ENCODE measurements around the gene GINM1. TPM values are rescaled to one million over a fixed set of nuclear protein-coding genes. Genes with fewer than 3 reads are reported as not detected.

Gene GINM1
- 10 to 100 TPM; 13.6 to 42.4 (median 37.7) TPM for total RNA-seq

GRCh38 chr6:149565527-149566409, at the start of gene GINM1:
GINM1 (plus strand) TSS chr6:149566375; CDS start chr6:149566415, 40 bp downstream.
- ATAC-seq (ENCODE audit: low FRiP score in 2 of 2) (peak; percentile 97 to 98), DNase-seq (peak; percentile 92 to 100)
- Histone ChIP-seq H3K4me1 (peaks cover 9 to 22% (median 16%) of the 10 kb centered on the region in 4 donors), H3K36me3 (no peaks in the 10 kb centered on the region), H3K27ac (peak within 1 kb of the TSS; percentile 94 to 97 (median 95)), H3K9me3 (no peaks in the 10 kb centered on the region), H3K4me3 (peak within 1 kb of the TSS; percentile 83 to 99 (median 98)), H3K27me3 (no peaks in the 10 kb centered on the region)
- TF ChIP-seq POLR2AphosphoS5 (IDR thresholded peaks at IDR 0.05), result no peak
- peak; percentile 40 to 67 (median 54) for TF ChIP-seq CTCF (IDR thresholded peaks at IDR 0.05)
- 0 to 1% methylated on average over 25 to 44 of the region's 59 CpGs for WGBS, 2 donors

GRCh38 chr6:149529650-149530049, 36.5 kb upstream of the GINM1 start:
- TF ChIP-seq POLR2A (IDR thresholded peaks at IDR 0.05), result no peak
- TF ChIP-seq CTCF (IDR thresholded peaks at IDR 0.05), result no peak
- TF ChIP-seq POLR2AphosphoS5 (IDR thresholded peaks at IDR 0.05), result no peak
- TF ChIP-seq EP300 (IDR thresholded peaks at IDR 0.05), result no peak
- H3K27ac ChIP-seq, result no peak overlapping the region
- H3K4me1 ChIP-seq, result no peaks in the 10 kb centered on the region
- H3K27me3 ChIP-seq, result no peaks in the 10 kb centered on the region
- DNase-seq, result no peak
- WGBS, 2 donors, result 95 to 97% methylated on average over 5 of the region's 5 CpGs
- H3K4me3 ChIP-seq, result no peak overlapping the region
- no peaks in the 10 kb centered on the region for H3K9me3 ChIP-seq
- ATAC-seq (ENCODE audit: low FRiP score in 2 of 2), result no peak
- peaks cover 36 to 100% (median 79%) of the 10 kb centered on the region in 4 donors for H3K36me3 ChIP-seq

GRCh38 chr6:149534742-149535141, 31.4 kb upstream of the GINM1 start:
- Histone ChIP-seq H3K4me1 (no peaks in the 10 kb centered on the region), H3K27ac (no peak overlapping the region), H3K27me3 (no peaks in the 10 kb centered on the region), H3K4me3 (no peak overlapping the region), H3K36me3 (peaks cover 37 to 99% (median 84%) of the 10 kb centered on the region in 4 donors), H3K9me3 (no peaks in the 10 kb centered on the region)
- no peak for ATAC-seq (ENCODE audit: low FRiP score in 2 of 2)
- no peak for DNase-seq
- TF ChIP-seq EP300 (IDR thresholded peaks at IDR 0.05) (no peak), POLR2AphosphoS5 (IDR thresholded peaks at IDR 0.05) (no peak), CTCF (IDR thresholded peaks at IDR 0.05) (no peak), POLR2A (IDR thresholded peaks at IDR 0.05) (no peak)
- WGBS, 2 donors, result 92 to 96% methylated on average over 1 of the region's 1 CpG

- Histone ChIP-seq H3K9me3 (no peaks in the 10 kb centered on the region), H3K4me3 (no peak overlapping the region), H3K4me1 (peaks cover 18 to 30% (median 21%) of the 10 kb centered on the region in 4 donors), H3K36me3 (peaks cover 12 to 48% (median 42%) of the 10 kb centered on the region in 4 donors), H3K27me3 (no peaks in the 10 kb centered on the region), H3K27ac (no peak overlapping the region)
- ATAC-seq (ENCODE audit: low FRiP score in 2 of 2), result no peak
- DNase-seq, result no peak
- 86 to 97% methylated on average over 2 of the region's 2 CpGs for WGBS, 2 donors
- TF ChIP-seq CTCF (IDR thresholded peaks at IDR 0.05) (no peak), POLR2AphosphoS5 (IDR thresholded peaks at IDR 0.05) (no peak), EP300 (IDR thresholded peaks at IDR 0.05) (no peak), POLR2A (IDR thresholded peaks at IDR 0.05) (no peak)
These were observed 25.0 kb upstream of the GINM1 start for GRCh38 chr6:149541139-149541538.
